ENCODE data around the gene LAMA2.

GRCh38 chr6:129498541-129498940 lies 615.6 kb downstream of the LAMA2 start:
- TF ChIP-seq, protein P1, sequence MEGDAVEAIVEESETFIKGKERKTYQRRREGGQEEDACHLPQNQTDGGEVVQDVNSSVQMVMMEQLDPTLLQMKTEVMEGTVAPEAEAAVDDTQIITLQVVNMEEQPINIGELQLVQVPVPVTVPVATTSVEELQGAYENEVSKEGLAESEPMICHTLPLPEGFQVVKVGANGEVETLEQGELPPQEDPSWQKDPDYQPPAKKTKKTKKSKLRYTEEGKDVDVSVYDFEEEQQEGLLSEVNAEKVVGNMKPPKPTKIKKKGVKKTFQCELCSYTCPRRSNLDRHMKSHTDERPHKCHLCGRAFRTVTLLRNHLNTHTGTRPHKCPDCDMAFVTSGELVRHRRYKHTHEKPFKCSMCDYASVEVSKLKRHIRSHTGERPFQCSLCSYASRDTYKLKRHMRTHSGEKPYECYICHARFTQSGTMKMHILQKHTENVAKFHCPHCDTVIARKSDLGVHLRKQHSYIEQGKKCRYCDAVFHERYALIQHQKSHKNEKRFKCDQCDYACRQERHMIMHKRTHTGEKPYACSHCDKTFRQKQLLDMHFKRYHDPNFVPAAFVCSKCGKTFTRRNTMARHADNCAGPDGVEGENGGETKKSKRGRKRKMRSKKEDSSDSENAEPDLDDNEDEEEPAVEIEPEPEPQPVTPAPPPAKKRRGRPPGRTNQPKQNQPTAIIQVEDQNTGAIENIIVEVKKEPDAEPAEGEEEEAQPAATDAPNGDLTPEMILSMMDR (IDR thresholded peaks at IDR 0.05), result no peak
- TF ChIP-seq POLR2A (IDR thresholded peaks at IDR 0.05) (no peak), POLR2AphosphoS5 (IDR thresholded peaks at IDR 0.05) (peak in 1 of 3 donors; percentile 8)

Measured in breast epithelium (tissue), 3 donors.